ENCODE results near the gene OTOP3.

The OTOP3 gene

GRCh38 chr17:74971069-74971841 lies 35.6 kb downstream of the OTOP3 start:
- TF ChIP-seq RAD21 (IDR thresholded peaks at IDR 0.05; ENCODE audit: low read depth) (no peak), MAX (IDR thresholded peaks at IDR 0.05) (no peak), USF1 (IDR thresholded peaks at IDR 0.05) (no peak), CEBPB (IDR thresholded peaks at IDR 0.05) (no peak)

- TF ChIP-seq MAX (IDR thresholded peaks at IDR 0.05) = no peak
- TF ChIP-seq YY1 (IDR thresholded peaks at IDR 0.05; ENCODE audit: low read depth) = no peak
- no peak for TF ChIP-seq FOXM1 (IDR thresholded peaks at IDR 0.05; ENCODE audit: borderline replicate concordance, low read depth)
Observed at GRCh38 chr17:74971842-74972106, 36.1 kb downstream of the OTOP3 start.

- no peak for TF ChIP-seq NFIC (IDR thresholded peaks at IDR 0.05)
- peak; percentile 68 for TF ChIP-seq TCF12 (IDR thresholded peaks at IDR 0.05; ENCODE audit: low read depth)
- TF ChIP-seq EP300 (IDR thresholded peaks at IDR 0.05; ENCODE audit: borderline replicate concordance) = peak; percentile 36
- no peak for TF ChIP-seq USF1 (IDR thresholded peaks at IDR 0.05)
- TF ChIP-seq TAF1 (IDR thresholded peaks at IDR 0.05; ENCODE audit: low read depth) = no peak
- TF ChIP-seq ZBTB7A (IDR thresholded peaks at IDR 0.05; ENCODE audit: low read depth) = peak; percentile 85; the same call in 1 of the 2 replicates
- TF ChIP-seq MAX (IDR thresholded peaks at IDR 0.05) = peak; percentile 76
Observed at GRCh38 chr17:74972107-74972972, 36.6 kb downstream of the OTOP3 start, which contains the start of gene HID1. Gene HID1 (minus strand): TSS chr17:74972759. CDS start chr17:74972656, 103 bp downstream.

- TF ChIP-seq REST (IDR thresholded peaks at IDR 0.05; ENCODE audit: low read depth) (no peak), EGR1 (IDR thresholded peaks at IDR 0.05) (no peak), YY1 (IDR thresholded peaks at IDR 0.05; ENCODE audit: low read depth) (no peak), RAD21 (IDR thresholded peaks at IDR 0.05; ENCODE audit: low read depth) (no peak), USF1 (IDR thresholded peaks at IDR 0.05) (no peak)
Observed at GRCh38 chr17:74972973-74973328, 37.3 kb downstream of the OTOP3 start.

GRCh38 chr17:74975943-74976342 lies 40.2 kb downstream of the OTOP3 start:
- TF ChIP-seq FOXM1 (IDR thresholded peaks at IDR 0.05; ENCODE audit: borderline replicate concordance, low read depth) (no peak), TEAD4 (IDR thresholded peaks at IDR 0.05) (no peak), NFIC (IDR thresholded peaks at IDR 0.05) (no peak), CEBPB (IDR thresholded peaks at IDR 0.05) (no peak)

- no peak for TF ChIP-seq TCF12 (IDR thresholded peaks at IDR 0.05; ENCODE audit: low read depth)
- no peak for TF ChIP-seq EGR1 (IDR thresholded peaks at IDR 0.05)
- no peak for TF ChIP-seq RAD21 (IDR thresholded peaks at IDR 0.05; ENCODE audit: low read depth)
- TF ChIP-seq REST (IDR thresholded peaks at IDR 0.05; ENCODE audit: low read depth) = no peak
- TF ChIP-seq CREB1 (IDR thresholded peaks at IDR 0.05; ENCODE audit: low read depth) = no peak
- TF ChIP-seq TEAD4 (IDR thresholded peaks at IDR 0.05) = no peak
- TF ChIP-seq MAX (IDR thresholded peaks at IDR 0.05) = no peak
- no peak for TF ChIP-seq NFIC (IDR thresholded peaks at IDR 0.05)
- TF ChIP-seq ZBTB7A (IDR thresholded peaks at IDR 0.05; ENCODE audit: low read depth) = no peak
- TF ChIP-seq TAF1 (IDR thresholded peaks at IDR 0.05; ENCODE audit: low read depth) = no peak
- TF ChIP-seq FOXM1 (IDR thresholded peaks at IDR 0.05; ENCODE audit: borderline replicate concordance, low read depth) = no peak
- TF ChIP-seq YY1 (IDR thresholded peaks at IDR 0.05; ENCODE audit: low read depth) = no peak
- no peak for TF ChIP-seq EP300 (IDR thresholded peaks at IDR 0.05; ENCODE audit: borderline replicate concordance)
- no peak for TF ChIP-seq CEBPB (IDR thresholded peaks at IDR 0.05)
- TF ChIP-seq USF1 (IDR thresholded peaks at IDR 0.05) = no peak
Observed at GRCh38 chr17:74977802-74978201, 42.1 kb downstream of the OTOP3 start.

All from Ishikawa (cell line).